AG10803 (cell line): ENCODE results near the gene HSPA12A.

Source experiments
- DNase-seq: peaks from one replicate; pipeline ENCODE4 v3.0.0; 2010; ENCODE audit warnings: low read depth
- H3K4me3 ChIP-seq: 2 replicates; pipeline ENCODE4 v1.5.1; 2011; ENCODE audit warnings: mild to moderate bottlenecking, low read length, control low read depth
- CTCF ChIP-seq: conservative IDR thresholded peaks from 2 replicates; pipeline ENCODE4 v1.5.1; 2011; ENCODE audit warnings: mild to moderate bottlenecking, low read length, control low read depth, inconsistent platforms

The HSPA12A gene

GRCh38 chr10:116741391-116742351, 695 bp downstream of the HSPA12A start:
- peak overlapping the region; percentile 73 for H3K4me3 ChIP-seq
- TF ChIP-seq CTCF, result no peak
- peak; percentile 29 for DNase-seq

GRCh38 chr10:116740971-116741370, 1.4 kb downstream of the HSPA12A start:
- TF ChIP-seq CTCF, result no peak
- H3K4me3 ChIP-seq, result peak overlapping the region; percentile 73
- DNase-seq, result no peak

- no peak for DNase-seq
- TF ChIP-seq CTCF, result no peak
- H3K4me3 ChIP-seq, result no peak overlapping the region
Measured at GRCh38 chr10:116738339-116738738, 4.0 kb downstream of the HSPA12A start.

GRCh38 chr10:116737627-116738327, 4.6 kb downstream of the HSPA12A start:
- no peak for DNase-seq
- H3K4me3 ChIP-seq, result no peak overlapping the region
- TF ChIP-seq CTCF, result peak; percentile 52

- no peak for TF ChIP-seq CTCF
- no peak overlapping the region for H3K4me3 ChIP-seq
- DNase-seq, result peak; percentile 71
Measured at GRCh38 chr10:116733566-116733965, 8.8 kb downstream of the HSPA12A start.

- DNase-seq, result peak; percentile 47
- TF ChIP-seq CTCF, result no peak
- no peak overlapping the region for H3K4me3 ChIP-seq
Measured at GRCh38 chr10:116732573-116732972, 9.8 kb downstream of the HSPA12A start.
